Stomach (tissue), 9 donors: ENCODE data around the gene HNRNPUL1. TPM values are rescaled to one million over a fixed set of nuclear protein-coding genes. Genes with fewer than 3 reads are reported as not detected.

ENCODE experiments used
- DNase-seq, 2 donors: peaks; one replicate each; pipeline versions ENCODE4 v3.0.0 to v3.0.0-alpha.2; 2013 to 2019
- H3K27ac ChIP-seq, 5 donors: fragments of 200-600 bp in 4 of 5; sonication (generic) in 4 of 5; one replicate each; pipeline ENCODE4 v1.5.1; 2013 to 2019; ENCODE audit warnings: mild to moderate bottlenecking in 1 of 5, moderate library complexity in 1 of 5
- H3K27me3 ChIP-seq, 3 donors: fragments of 200-600 bp; sonication (generic); one replicate each; pipeline ENCODE4 v1.5.1; 2017 to 2019; ENCODE audit warnings: mixed run types in 1 of 3
- H3K36me3 ChIP-seq, 4 donors: fragments of 200-600 bp; sonication (generic); 1 replicate in 3 of 4; 2 replicates in 1 of 4; pipeline ENCODE4 v1.5.1; 2016 to 2019
- H3K4me1 ChIP-seq, 4 donors: fragments of 200-600 bp; sonication (generic); one replicate each; pipeline ENCODE4 v1.5.1; 2016 to 2019
- H3K4me3 ChIP-seq, 4 donors: fragments of 200-600 bp; sonication (generic) in 3 of 4; one replicate each; pipeline ENCODE4 v1.5.1; 2016 to 2019; ENCODE audit warnings: mild to moderate bottlenecking in 1 of 4
- H3K9me3 ChIP-seq, 4 donors: fragments of 200-600 bp; sonication (generic); one replicate each; pipeline ENCODE4 v1.5.1; 2016 to 2019
- EP300 ChIP-seq: sonication (generic); formaldehyde crosslinking; IDR thresholded peaks from one replicate; pipeline ENCODE4 v1.6.1; 2017; ENCODE audit warnings: antibody characterized with exemption
- POLR2A ChIP-seq, 4 donors: fragments of 450-650 bp; IDR thresholded peaks; one replicate each; pipeline ENCODE4 v1.6.1; 2016; ENCODE audit warnings: antibody characterized with exemption in 4 of 4, control low read depth in 2 of 4, mild to moderate bottlenecking in 1 of 4, moderate library complexity in 1 of 4
- POLR2AphosphoS5 ChIP-seq, 3 donors: sonication (generic); formaldehyde crosslinking; IDR thresholded peaks; one replicate each; pipeline ENCODE4 v1.6.1; 2016; ENCODE audit warnings: antibody characterized with exemption in 3 of 3
- WGBS, 5 donors: extraction: QIAGEN DNeasy Blood & Tissue Kit in 3 of 5; methylation state at CpG; one replicate each; pipeline versions ENCODE4 v1.1.5 to v1.1.7; 2013 to 2018; 5-methylcytosine and 5-hydroxymethylcytosine counted together
- intact Hi-C: fragments of 100-400 bp; cut with DNase I; formaldehyde crosslinking; loops from one replicate; pipeline ENCODE4 v1.15.1; 2023; ENCODE audit warnings: low total_unique reads
- polyA plus RNA-seq, 3 donors: library from polyadenylated mRNA; stranded (reverse); fragments of 200-250 nt; gene quantifications; one replicate each; pipeline ENCODE4 v1.2.3, GENCODE V29; 2013
- total RNA-seq, 5 donors: library from RNA; depleted of rRNA; stranded (reverse); fragments of >200 nt; gene quantifications; one replicate each; pipeline versions ENCODE4 v1.1.0 to v1.2.3, GENCODE V29; 2014 to 2016
- TF ChIP-seq, protein P1 (sequence below), 7 experiments: fragments of 450-650 bp in 4 of 7; fragments of 200-600 bp in 3 of 7; sonication (generic) in 3 of 7; IDR thresholded peaks; one replicate each; pipeline ENCODE4 v1.5.1; 2016 to 2019; ENCODE audit warnings: antibody characterized with exemption in 7 of 7, control low read depth in 2 of 7, mild to moderate bottlenecking in 1 of 7
- donor health status: healthy with polysubstance abuse.
- donor health status: Bipolar disorder and iron deficiency.
- donor health status: healthy.

The HNRNPUL1 gene
- total and polyA plus RNA-seq, 8 donors: 47.8 to 319 (median 91.8) TPM

DNA sequence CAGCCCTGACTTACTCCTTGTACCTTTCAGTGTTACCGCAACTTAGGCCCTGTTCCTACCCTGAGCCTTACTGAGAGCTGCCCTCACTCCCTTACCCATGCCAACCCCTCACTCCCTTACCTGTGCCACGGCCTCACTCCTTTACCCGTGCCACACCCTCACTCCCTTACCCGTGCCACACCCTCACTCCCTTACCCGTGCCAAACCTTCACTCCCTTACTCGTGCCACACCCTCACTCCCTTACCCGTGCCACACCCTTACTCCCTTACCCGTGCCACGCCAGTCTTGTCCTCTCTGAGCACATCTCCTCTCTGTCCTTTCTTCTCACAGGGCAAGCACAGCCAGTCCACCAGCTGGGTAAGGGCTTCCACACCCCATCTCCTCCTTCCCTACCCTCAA is 24.8 kb upstream of the HNRNPUL1 start:
- Histone ChIP-seq H3K27me3 (no peaks in the 10 kb centered on the region), H3K9me3 (no peaks in the 10 kb centered on the region), H3K36me3 (peaks cover 6 to 94% (median 78%) of the 10 kb centered on the region in 4 donors), H3K4me3 (no peak overlapping the region), H3K27ac (no peak overlapping the region), H3K4me1 (no peaks in the 10 kb centered on the region)
- no peak for DNase-seq
- TF ChIP-seq EP300: no peak
- no peak for TF ChIP-seq POLR2A (IDR thresholded peaks at IDR 0.05)
- TF ChIP-seq, protein P1, sequence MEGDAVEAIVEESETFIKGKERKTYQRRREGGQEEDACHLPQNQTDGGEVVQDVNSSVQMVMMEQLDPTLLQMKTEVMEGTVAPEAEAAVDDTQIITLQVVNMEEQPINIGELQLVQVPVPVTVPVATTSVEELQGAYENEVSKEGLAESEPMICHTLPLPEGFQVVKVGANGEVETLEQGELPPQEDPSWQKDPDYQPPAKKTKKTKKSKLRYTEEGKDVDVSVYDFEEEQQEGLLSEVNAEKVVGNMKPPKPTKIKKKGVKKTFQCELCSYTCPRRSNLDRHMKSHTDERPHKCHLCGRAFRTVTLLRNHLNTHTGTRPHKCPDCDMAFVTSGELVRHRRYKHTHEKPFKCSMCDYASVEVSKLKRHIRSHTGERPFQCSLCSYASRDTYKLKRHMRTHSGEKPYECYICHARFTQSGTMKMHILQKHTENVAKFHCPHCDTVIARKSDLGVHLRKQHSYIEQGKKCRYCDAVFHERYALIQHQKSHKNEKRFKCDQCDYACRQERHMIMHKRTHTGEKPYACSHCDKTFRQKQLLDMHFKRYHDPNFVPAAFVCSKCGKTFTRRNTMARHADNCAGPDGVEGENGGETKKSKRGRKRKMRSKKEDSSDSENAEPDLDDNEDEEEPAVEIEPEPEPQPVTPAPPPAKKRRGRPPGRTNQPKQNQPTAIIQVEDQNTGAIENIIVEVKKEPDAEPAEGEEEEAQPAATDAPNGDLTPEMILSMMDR (IDR thresholded peaks at IDR 0.05): no peak
- TF ChIP-seq POLR2AphosphoS5 (IDR thresholded peaks at IDR 0.05): no peak
- WGBS, 5 donors: 40 to 62% (median 48%) methylated on average over 9 of the region's 9 CpGs
- intact Hi-C loops: no loop called here

DNA sequence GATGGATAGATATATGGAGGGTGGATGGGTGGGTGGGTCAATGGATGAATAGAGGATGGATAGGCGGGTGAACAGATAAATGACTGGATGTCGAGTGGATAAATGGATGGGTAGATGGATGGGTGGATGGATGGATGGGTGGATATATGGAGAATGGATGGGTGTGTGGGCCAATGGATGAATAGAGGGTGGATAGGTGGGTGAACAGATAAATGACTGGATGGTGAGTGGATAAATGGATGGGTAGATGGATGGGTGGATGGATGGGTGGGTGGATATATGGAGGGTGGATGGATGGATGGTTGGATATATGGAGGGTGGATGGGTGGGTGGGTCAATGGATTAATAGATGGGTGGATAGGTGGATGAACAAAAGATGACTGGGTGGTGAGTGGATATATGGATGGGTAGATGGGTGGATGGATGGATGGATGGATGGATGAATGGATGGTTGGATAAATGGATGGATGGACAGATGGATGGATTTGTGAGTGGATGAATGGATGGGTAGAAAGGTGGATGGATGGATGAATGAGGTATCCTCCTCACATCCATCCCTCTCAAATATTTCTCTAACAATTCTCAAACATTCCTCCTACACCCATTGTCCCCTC is 24.1 kb upstream of the HNRNPUL1 start:
- H3K36me3 ChIP-seq: peaks cover 6 to 94% (median 80%) of the 10 kb centered on the region in 4 donors
- 60 to 98% (median 95%) methylated on average over 2 of the region's 2 CpGs for WGBS, 5 donors

DNA sequence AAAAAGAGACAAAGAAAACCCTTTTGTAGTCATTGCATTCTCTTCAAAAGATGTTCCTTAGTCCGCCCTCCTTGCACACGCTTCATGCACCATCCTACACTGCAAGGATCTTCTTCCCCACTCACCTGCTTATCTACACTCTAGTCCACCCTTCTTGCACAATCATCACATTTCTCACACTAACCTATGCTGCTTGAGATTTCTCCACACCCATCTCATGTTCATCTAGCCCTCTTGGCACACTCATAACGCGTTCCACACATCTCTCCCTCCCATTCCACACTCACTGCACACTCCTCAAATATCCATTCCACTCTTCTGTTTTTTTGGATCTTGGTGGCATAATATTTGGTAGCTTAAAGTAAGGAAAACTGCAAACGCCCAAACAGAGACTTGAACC is 22.3 kb upstream of the HNRNPUL1 start:
- 74 to 91% (median 88%) methylated on average over 5 of the region's 5 CpGs for WGBS, 5 donors
- peaks cover 6 to 98% (median 89%) of the 10 kb centered on the region in 4 donors for H3K36me3 ChIP-seq
- no peaks in the 10 kb centered on the region for H3K4me1 ChIP-seq
- TF ChIP-seq POLR2AphosphoS5 (IDR thresholded peaks at IDR 0.05) (no peak), EP300 (no peak), POLR2A (IDR thresholded peaks at IDR 0.05) (no peak)
- TF ChIP-seq, protein P1 (IDR thresholded peaks at IDR 0.05): no peak
- H3K9me3 ChIP-seq: no peaks in the 10 kb centered on the region
- intact Hi-C loops: no loop called here
- no peak overlapping the region for H3K27ac ChIP-seq
- DNase-seq: no peak
- H3K27me3 ChIP-seq: no peaks in the 10 kb centered on the region
- no peak overlapping the region for H3K4me3 ChIP-seq

More for the DNA sequence above, 24.1 kb upstream of the HNRNPUL1 start:
- H3K4me3 ChIP-seq: no peak overlapping the region
- no peak for TF ChIP-seq POLR2AphosphoS5 (IDR thresholded peaks at IDR 0.05)
- no peak for DNase-seq
- H3K4me1 ChIP-seq: no peaks in the 10 kb centered on the region
- no peaks in the 10 kb centered on the region for H3K9me3 ChIP-seq
- no peak overlapping the region for H3K27ac ChIP-seq
- intact Hi-C loops: no loop called here
- no peaks in the 10 kb centered on the region for H3K27me3 ChIP-seq

DNA sequence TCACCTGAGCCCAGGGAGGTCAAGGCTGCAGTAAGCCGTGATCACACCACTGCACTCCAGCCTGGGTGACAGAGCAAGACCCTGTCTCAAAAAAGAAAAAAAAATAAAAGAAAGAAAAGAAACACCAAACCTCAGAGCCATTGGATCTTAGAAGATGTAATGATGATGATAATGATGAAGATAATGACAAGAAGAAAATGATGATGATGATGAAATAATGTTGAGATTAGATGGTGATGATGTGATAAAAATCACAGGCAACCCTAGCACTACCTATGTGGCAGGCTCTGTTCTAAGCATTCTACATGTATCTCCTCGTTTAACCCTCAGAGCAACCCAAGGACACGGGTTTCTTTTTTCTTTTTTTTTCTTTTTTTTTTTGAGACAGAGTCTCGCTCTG is 20.1 kb upstream of the HNRNPUL1 start:
- 85 to 92% (median 87%) methylated on average over 4 of the region's 4 CpGs for WGBS, 5 donors
- TF ChIP-seq EP300 (no peak), POLR2AphosphoS5 (IDR thresholded peaks at IDR 0.05) (no peak), POLR2A (IDR thresholded peaks at IDR 0.05) (no peak)
- TF ChIP-seq, protein P1 (IDR thresholded peaks at IDR 0.05): no peak
- H3K4me3 ChIP-seq: no peak overlapping the region
- H3K36me3 ChIP-seq: peaks cover 18 to 98% (median 90%) of the 10 kb centered on the region in 4 donors
- H3K27ac ChIP-seq: no peak overlapping the region
- no peaks in the 10 kb centered on the region for H3K4me1 ChIP-seq
- no peaks in the 10 kb centered on the region for H3K27me3 ChIP-seq
- DNase-seq: no peak
- intact Hi-C loops: no loop called here
- H3K9me3 ChIP-seq: no peaks in the 10 kb centered on the region

DNA sequence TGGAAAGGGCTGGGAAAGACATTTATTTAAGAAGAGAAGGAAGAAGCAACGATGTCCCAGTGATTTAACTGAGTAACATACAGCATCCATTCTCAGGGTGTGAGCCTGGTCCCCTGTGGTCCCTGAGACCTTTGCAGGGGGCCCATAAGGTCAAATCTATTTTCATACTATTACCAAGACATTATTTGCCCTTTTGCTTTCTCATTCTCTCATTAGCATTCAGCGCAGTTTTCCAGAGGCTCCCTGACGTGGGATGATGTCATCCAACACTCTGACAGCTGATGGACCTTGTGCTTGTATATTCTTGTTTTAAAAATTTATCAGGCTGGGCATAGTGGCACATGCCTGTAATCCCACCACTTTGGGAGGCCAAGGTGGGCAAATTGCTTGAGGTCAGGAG is 18.3 kb upstream of the HNRNPUL1 start:
- no peaks in the 10 kb centered on the region for H3K27me3 ChIP-seq
- 85 to 91% (median 87%) methylated on average over 3 of the region's 3 CpGs for WGBS, 5 donors
- H3K27ac ChIP-seq: no peak overlapping the region
- DNase-seq: no peak
- peaks cover 23 to 98% (median 91%) of the 10 kb centered on the region in 4 donors for H3K36me3 ChIP-seq
- intact Hi-C loops: no loop called here
- no peaks in the 10 kb centered on the region for H3K4me1 ChIP-seq
- no peak overlapping the region for H3K4me3 ChIP-seq
- no peak for TF ChIP-seq POLR2AphosphoS5 (IDR thresholded peaks at IDR 0.05)
- no peak for TF ChIP-seq POLR2A (IDR thresholded peaks at IDR 0.05)
- TF ChIP-seq EP300: no peak
- TF ChIP-seq, protein P1 (IDR thresholded peaks at IDR 0.05): no peak
- H3K9me3 ChIP-seq: no peaks in the 10 kb centered on the region
